ENCODE data around the gene LCN15. TPM values are rescaled to one million over a fixed set of nuclear protein-coding genes. Genes with fewer than 3 reads are reported as not detected.
"Not testable (repeated sequence)": the region's sequence is repeated elsewhere in the genome, so short reads cannot be mapped to it uniquely, and the experiment has no call there.

LCN15 gene
- total and polyA plus RNA-seq, 8 donors: 0.06 to 0.18 (median 0.07) TPM; not detected in 3

- H3K4me1 ChIP-seq: no peaks in the 10 kb centered on the region
- H3K27me3 ChIP-seq: peaks cover 0 to 29% of the 10 kb centered on the region in 2 donors
- peaks cover 0 to 9% of the 10 kb centered on the region in 2 donors for H3K9me3 ChIP-seq
- no peaks in the 10 kb centered on the region for H3K36me3 ChIP-seq
- H3K27ac ChIP-seq: no peak overlapping the region
- no peak overlapping the region for H3K4me3 ChIP-seq
- TF ChIP-seq CTCF (IDR thresholded peaks at IDR 0.05): no peak
- no peak for ATAC-seq
- peak in 1 of 4 donors; percentile 53 for DNase-seq
- intact Hi-C loops (cut with DNase I): no loop called here
Measured at GRCh38 chr9:136756836-136757235, 7.5 kb downstream of the LCN15 start.

GRCh38 chr9:136756134-136756438, 8.2 kb downstream of the LCN15 start:
- no peak overlapping the region for H3K27ac ChIP-seq
- TF ChIP-seq CTCF (IDR thresholded peaks at IDR 0.05): no peak
- H3K27me3 ChIP-seq: peaks cover 0 to 27% of the 10 kb centered on the region in 2 donors
- intact Hi-C loops (cut with DNase I): no loop called here
- H3K4me1 ChIP-seq: no peaks in the 10 kb centered on the region
- peaks cover 0 to 16% of the 10 kb centered on the region in 2 donors for H3K9me3 ChIP-seq
- no peak overlapping the region for H3K4me3 ChIP-seq
- no peaks in the 10 kb centered on the region for H3K36me3 ChIP-seq
- no peak for DNase-seq
- ATAC-seq: no peak

GRCh38 chr9:136755302-136756133, 8.8 kb downstream of the LCN15 start:
- DNase-seq; H3K27ac ChIP-seq; H3K4me1 ChIP-seq; ATAC-seq; H3K4me3 ChIP-seq; H3K36me3 ChIP-seq; intact Hi-C loops (cut with DNase I): not testable (repeated sequence)
- Histone ChIP-seq H3K27me3 (peaks cover 0 to 27% of the 10 kb centered on the region in 2 donors), H3K9me3 (peaks cover 0 to 17% of the 10 kb centered on the region in 2 donors)

GRCh38 chr9:136754626-136755301, 9.6 kb downstream of the LCN15 start:
- Histone ChIP-seq H3K4me1 (no peaks in the 10 kb centered on the region), H3K9me3 (peaks cover 0 to 17% of the 10 kb centered on the region in 2 donors), H3K27ac (no peak overlapping the region), H3K36me3 (no peaks in the 10 kb centered on the region), H3K4me3 (no peak overlapping the region), H3K27me3 (peaks cover 0 to 19% of the 10 kb centered on the region in 2 donors)
- intact Hi-C loops (cut with DNase I): no loop called here
- ATAC-seq: no peak
- DNase-seq: peak in 1 of 4 donors; percentile 60
- TF ChIP-seq CTCF (IDR thresholded peaks at IDR 0.05): no peak

GRCh38 chr9:136754059-136754572, 10.2 kb downstream of the LCN15 start:
- intact Hi-C loops (cut with DNase I): no loop called here
- DNase-seq: no peak

More at GRCh38 chr9:136754059-136754572, 10.2 kb downstream of the LCN15 start:
- ATAC-seq: no peak
- no peaks in the 10 kb centered on the region for H3K36me3 ChIP-seq
- H3K27ac ChIP-seq: no peak overlapping the region
- no peak for TF ChIP-seq CTCF (IDR thresholded peaks at IDR 0.05)
- H3K27me3 ChIP-seq: peaks cover 0 to 14% of the 10 kb centered on the region in 2 donors
- H3K4me1 ChIP-seq: peaks cover 0 to 1% of the 10 kb centered on the region in 2 donors
- peaks cover 0 to 17% of the 10 kb centered on the region in 2 donors for H3K9me3 ChIP-seq
- H3K4me3 ChIP-seq: no peak overlapping the region

All from left lung (tissue), 10 donors.